Mucosa of descending colon (tissue), 3 donors: ENCODE data around the gene FAM234A. TPM values are rescaled to one million over a fixed set of nuclear protein-coding genes. Genes with fewer than 3 reads are reported as not detected.

Source experiments
- ATAC-seq: fragments of 200-7000 bp; cut with Tn5 transposase; one replicate; pipeline ENCODE4 v1.9.1; 2020; ENCODE audit warnings: mild to moderate bottlenecking, moderate library complexity
- DNase-seq, 3 donors: peaks; one replicate each; pipeline ENCODE4 v3.0.0-alpha.2; 2020
- H3K36me3 ChIP-seq: fragments of 200-600 bp; one replicate; pipeline ENCODE4 v1.8.0; 2021; ENCODE audit warnings: low read depth, mild to moderate bottlenecking
- H3K4me1 ChIP-seq: fragments of 200-600 bp; one replicate; pipeline ENCODE4 v1.8.0; 2021; ENCODE audit warnings: low read depth, mild to moderate bottlenecking
- H3K4me3 ChIP-seq: fragments of 200-600 bp; one replicate; pipeline ENCODE4 v1.8.0; 2021; ENCODE audit warnings: mild to moderate bottlenecking
- H3K9me3 ChIP-seq: fragments of 200-600 bp; one replicate; pipeline ENCODE4 v1.8.0; 2021; ENCODE audit warnings: mild to moderate bottlenecking
- CTCF ChIP-seq: fragments of 200-600 bp; IDR thresholded peaks from one replicate; pipeline ENCODE4 v1.8.0; 2022; ENCODE audit warnings: antibody characterized with exemption, mild to moderate bottlenecking
- intact Hi-C, 2 donors: fragments of 100-400 bp; cut with DNase I in 1 of 2; cut with micrococcal nuclease in 1 of 2; formaldehyde crosslinking; loops; one replicate each; pipeline versions ENCODE4 v1.11.0 to v1.11.1; 2022; cut with DNase I, micrococcal nuclease
- total RNA-seq, 3 donors: library from RNA; stranded (reverse); fragmentation: NEBNext Ultra II Directional in 2 of 3; extraction: Animal tissue kit (Norgen Biotek cat#: 25700) in 2 of 3; gene quantifications; one replicate each; pipeline versions ENCODE4 v1.2.1 to v1.2.4, GENCODE V29; 2021 to 2023
- donor health status: DM: no; HTN: no; CAD: no; lungs with moderate emphysema.
- donor health status: DM: no; HTN: no; CAD: no.
- donor health status: DM: no; HTN: yes; CAD: no.

FAM234A gene
- total RNA-seq, 3 donors from 2014 or later, result 87.1 to 129 (median 99.1) TPM

- ATAC-seq (no peak), DNase-seq (no peak)
- intact Hi-C loops, result no loop called here
- no peak for TF ChIP-seq CTCF
- H3K4me3 ChIP-seq, result no peak overlapping the region
- no peaks in the 10 kb centered on the region for H3K9me3 ChIP-seq
- peaks cover 17% of the 10 kb centered on the region for H3K4me1 ChIP-seq
- H3K36me3 ChIP-seq, result no peaks in the 10 kb centered on the region
These were observed 47.9 kb downstream of the FAM234A start for GRCh38 chr16:282491-282890.

DNA sequence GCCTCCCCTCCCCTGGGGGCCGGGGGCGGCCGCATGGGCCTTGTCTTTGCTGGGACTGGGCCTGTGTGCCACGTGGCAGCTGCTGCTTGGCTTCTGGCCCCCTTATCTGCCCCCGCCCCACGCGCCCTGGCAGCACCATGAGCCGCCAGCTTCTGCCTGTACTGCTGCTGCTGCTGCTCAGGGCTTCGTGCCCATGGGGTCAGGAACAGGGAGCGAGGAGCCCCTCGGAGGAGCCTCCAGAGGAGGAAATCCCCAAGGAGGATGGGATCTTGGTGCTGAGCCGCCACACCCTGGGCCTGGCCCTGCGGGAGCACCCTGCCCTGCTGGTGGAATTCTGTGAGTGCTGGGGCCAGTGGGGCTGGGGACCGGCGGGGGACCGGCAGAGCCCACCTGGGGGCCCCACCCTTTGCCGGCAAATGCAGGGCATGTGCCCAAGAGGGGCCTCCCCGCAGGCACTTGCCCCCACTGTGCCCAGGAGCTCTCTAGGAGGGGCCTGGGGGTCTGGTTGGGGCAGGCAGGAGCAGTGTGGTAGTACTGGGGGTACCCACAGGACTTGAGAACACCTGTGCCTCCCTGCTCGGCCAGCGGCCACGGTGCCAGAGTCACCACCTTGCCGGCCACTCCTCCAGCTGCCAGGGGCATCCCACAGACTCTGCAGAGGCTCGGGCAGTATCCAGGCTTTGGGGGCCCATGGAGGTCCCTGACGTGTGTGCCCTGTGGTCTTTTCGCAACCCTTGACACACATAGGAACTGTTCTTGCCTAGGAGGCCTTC is 48.6 kb downstream of the FAM234A start, which contains the start of gene PDIA2:
PDIA2 (plus strand) TSS at position 132 of the 773 bp plus-strand sequence; CDS start at position 138, 6 bp downstream.
- Histone ChIP-seq H3K4me3 (no peak within 1 kb of the TSS), H3K4me1 (peaks cover 17% of the 10 kb centered on the region)

GRCh38 chr16:284204-285120 is 49.8 kb downstream of the FAM234A start:
- H3K9me3 ChIP-seq, result no peaks in the 10 kb centered on the region
- no peaks in the 10 kb centered on the region for H3K36me3 ChIP-seq
- no peak overlapping the region for H3K4me3 ChIP-seq
- ATAC-seq (no peak), DNase-seq (no peak)
- intact Hi-C loops, result no loop called here
- no peak for TF ChIP-seq CTCF
- peaks cover 17% of the 10 kb centered on the region for H3K4me1 ChIP-seq

More for the DNA sequence above, 48.6 kb downstream of the FAM234A start, which contains the start of gene PDIA2:
- H3K9me3 ChIP-seq, result no peaks in the 10 kb centered on the region
- no peak for TF ChIP-seq CTCF
- ATAC-seq (peak; percentile 10), DNase-seq (no peak)
- H3K36me3 ChIP-seq, result no peaks in the 10 kb centered on the region
- intact Hi-C loops, result no loop called here

DNA sequence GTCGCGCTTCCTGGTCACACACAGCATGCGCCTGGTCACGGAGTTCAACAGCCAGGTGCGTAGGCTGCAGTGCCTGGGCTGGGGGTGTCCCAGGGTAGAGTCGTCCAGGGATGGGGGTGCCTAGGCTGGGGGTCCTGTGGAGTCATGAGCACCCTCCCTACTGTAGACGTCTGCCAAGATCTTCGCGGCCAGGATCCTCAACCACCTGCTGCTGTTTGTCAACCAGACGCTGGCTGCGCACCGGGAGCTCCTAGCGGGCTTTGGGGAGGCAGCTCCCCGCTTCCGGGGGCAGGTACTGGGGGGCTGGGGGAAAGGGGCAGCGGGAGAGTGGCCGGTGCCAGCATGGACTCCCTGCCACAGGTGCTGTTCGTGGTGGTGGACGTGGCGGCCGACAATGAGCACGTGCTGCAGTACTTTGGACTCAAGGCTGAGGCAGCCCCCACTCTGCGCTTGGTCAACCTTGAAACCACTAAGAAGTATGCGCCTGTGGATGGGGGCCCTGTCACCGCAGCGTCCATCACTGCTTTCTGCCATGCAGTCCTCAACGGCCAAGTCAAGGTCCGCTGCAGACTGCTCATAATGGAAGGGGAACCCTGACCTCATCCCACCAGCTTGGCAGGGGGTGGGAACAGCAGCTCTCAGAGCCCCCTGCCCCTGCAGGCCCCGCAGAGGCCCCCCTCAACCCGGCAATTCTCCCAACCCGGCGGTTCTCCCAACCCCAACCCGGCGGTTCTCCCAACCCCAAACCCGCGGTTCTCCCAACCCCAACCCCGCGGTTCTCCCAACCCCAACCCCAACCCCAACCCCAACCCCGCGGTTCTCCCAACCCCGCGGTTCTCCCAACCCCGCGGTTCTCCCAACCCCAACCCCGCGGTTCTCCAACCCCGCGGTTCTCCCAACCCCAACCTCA is 50.8 kb downstream of the FAM234A start:
- Histone ChIP-seq H3K4me3 (no peak overlapping the region), H3K36me3 (no peaks in the 10 kb centered on the region), H3K4me1 (peaks cover 11% of the 10 kb centered on the region), H3K9me3 (no peaks in the 10 kb centered on the region)
- DNase-seq (no peak), ATAC-seq (no peak)
- intact Hi-C loops, result no loop called here
- no peak for TF ChIP-seq CTCF
